Measurements from ENCODE around the gene ZNF526.
"Not testable (repeated sequence)": the region's sequence is repeated elsewhere in the genome, so short reads cannot be mapped to it uniquely, and the experiment has no call there.

ZNF526 gene

GRCh38 chr19:42266105-42266504 is 46.0 kb downstream of the ZNF526 start:
- DNase-seq (ENCODE audit: low read depth in 2 of 2), result not testable (repeated sequence)

GRCh38 chr19:42266928-42267603 is 47.0 kb downstream of the ZNF526 start:
- not testable (repeated sequence) for DNase-seq (ENCODE audit: low read depth in 2 of 2)

GRCh38 chr19:42267644-42268141 is 47.6 kb downstream of the ZNF526 start:
- no peak for DNase-seq (ENCODE audit: low read depth in 2 of 2)

- DNase-seq (ENCODE audit: low read depth in 2 of 2), result peak; percentile 93 to 98
Observed at GRCh38 chr19:42268142-42268703, 48.1 kb downstream of the ZNF526 start.

- peak; percentile 98 to 99 for DNase-seq (ENCODE audit: low read depth in 2 of 2)
Observed at GRCh38 chr19:42268704-42269477, 48.8 kb downstream of the ZNF526 start, which contains the start of gene CIC. Gene CIC, plus strand, starts transcription at chr19:42269252. Its CDS starts 2,532 bp downstream, at chr19:42271784.

GRCh38 chr19:42269478-42270345 is 49.6 kb downstream of the ZNF526 start:
- DNase-seq (ENCODE audit: low read depth in 2 of 2), result no peak

- peak; percentile 42 to 70 for DNase-seq (ENCODE audit: low read depth in 2 of 2)
Observed at GRCh38 chr19:42270346-42271044, 50.4 kb downstream of the ZNF526 start.

GRCh38 chr19:42271045-42271419 is 50.9 kb downstream of the ZNF526 start:
- no peak for DNase-seq (ENCODE audit: low read depth in 2 of 2)

GRCh38 chr19:42271861-42272534 is 51.9 kb downstream of the ZNF526 start:
- no peak for DNase-seq (ENCODE audit: low read depth in 2 of 2)

GRCh38 chr19:42272535-42272897 is 52.4 kb downstream of the ZNF526 start:
- no peak for DNase-seq (ENCODE audit: low read depth in 2 of 2)

- no peak for DNase-seq (ENCODE audit: low read depth in 2 of 2)
Observed at GRCh38 chr19:42272989-42273406, 52.9 kb downstream of the ZNF526 start.

GRCh38 chr19:42273407-42274064 is 53.4 kb downstream of the ZNF526 start:
- no peak for DNase-seq (ENCODE audit: low read depth in 2 of 2)

GRCh38 chr19:42274065-42274682 is 54.1 kb downstream of the ZNF526 start:
- no peak for DNase-seq (ENCODE audit: low read depth in 2 of 2)

- no peak for DNase-seq (ENCODE audit: low read depth in 2 of 2)
Observed at GRCh38 chr19:42275103-42275502, 55.0 kb downstream of the ZNF526 start.

- no peak for DNase-seq (ENCODE audit: low read depth in 2 of 2)
Observed at GRCh38 chr19:42275517-42275916, 55.4 kb downstream of the ZNF526 start.

- no peak for DNase-seq (ENCODE audit: low read depth in 2 of 2)
Observed at GRCh38 chr19:42276284-42276683, 56.2 kb downstream of the ZNF526 start.

- no peak for DNase-seq (ENCODE audit: low read depth in 2 of 2)
Observed at GRCh38 chr19:42276821-42277220, 56.7 kb downstream of the ZNF526 start.

Measured in stimulated activated CD4-positive, alpha-beta T cell treated with anti-CD3 and anti-CD28 coated beads, Interleukin-4, amount 100 ng/mL, for 48 hours (primary cell).